Measurements from ENCODE around the gene MTARC2. TPM values are rescaled to one million over a fixed set of nuclear protein-coding genes. Genes with fewer than 3 reads are reported as not detected.

The MTARC2 gene
- total and polyA plus RNA-seq, 9 donors: 12.8 to 80.2 (median 23.6) TPM

DNA sequence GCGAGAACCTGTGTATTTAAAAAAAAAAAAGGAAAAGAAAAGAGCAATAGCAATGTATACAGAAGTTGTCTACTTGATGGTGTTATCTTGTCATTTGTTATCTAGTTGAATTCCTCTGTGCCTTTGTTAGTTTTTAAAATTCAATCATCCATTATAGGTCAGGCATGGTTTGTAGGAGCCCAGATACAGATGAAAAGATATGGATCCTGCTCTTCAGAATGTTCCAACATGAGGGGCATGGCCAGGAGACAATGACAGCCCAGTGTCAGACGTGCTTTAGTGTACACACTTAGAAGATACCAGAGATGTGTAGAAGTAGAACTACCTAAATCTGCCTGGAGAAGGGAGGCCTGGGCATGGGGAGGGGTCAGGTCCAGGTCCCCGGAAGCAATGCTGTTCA is 16.6 kb downstream of the MTARC2 start:
- Histone ChIP-seq H3K27me3 (no peaks in the 10 kb centered on the region), H3K27ac (no peak overlapping the region), H3K4me3 (no peak overlapping the region), H3K9me3 (no peaks in the 10 kb centered on the region), H3K36me3 (no peaks in the 10 kb centered on the region), H3K4me1 (ENCODE audit: insufficient read depth) (peaks cover 7% of the 10 kb centered on the region)
- intact Hi-C loops (cut with DNase I): no loop called here
- TF ChIP-seq, protein P1, sequence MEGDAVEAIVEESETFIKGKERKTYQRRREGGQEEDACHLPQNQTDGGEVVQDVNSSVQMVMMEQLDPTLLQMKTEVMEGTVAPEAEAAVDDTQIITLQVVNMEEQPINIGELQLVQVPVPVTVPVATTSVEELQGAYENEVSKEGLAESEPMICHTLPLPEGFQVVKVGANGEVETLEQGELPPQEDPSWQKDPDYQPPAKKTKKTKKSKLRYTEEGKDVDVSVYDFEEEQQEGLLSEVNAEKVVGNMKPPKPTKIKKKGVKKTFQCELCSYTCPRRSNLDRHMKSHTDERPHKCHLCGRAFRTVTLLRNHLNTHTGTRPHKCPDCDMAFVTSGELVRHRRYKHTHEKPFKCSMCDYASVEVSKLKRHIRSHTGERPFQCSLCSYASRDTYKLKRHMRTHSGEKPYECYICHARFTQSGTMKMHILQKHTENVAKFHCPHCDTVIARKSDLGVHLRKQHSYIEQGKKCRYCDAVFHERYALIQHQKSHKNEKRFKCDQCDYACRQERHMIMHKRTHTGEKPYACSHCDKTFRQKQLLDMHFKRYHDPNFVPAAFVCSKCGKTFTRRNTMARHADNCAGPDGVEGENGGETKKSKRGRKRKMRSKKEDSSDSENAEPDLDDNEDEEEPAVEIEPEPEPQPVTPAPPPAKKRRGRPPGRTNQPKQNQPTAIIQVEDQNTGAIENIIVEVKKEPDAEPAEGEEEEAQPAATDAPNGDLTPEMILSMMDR (IDR thresholded peaks at IDR 0.05): no peak
- no peak for TF ChIP-seq POLR2A (IDR thresholded peaks at IDR 0.05)
- no peak for TF ChIP-seq EP300 (IDR thresholded peaks at IDR 0.05)
- WGBS, 3 donors: 94 to 98% (median 98%) methylated on average over 3 of the region's 3 CpGs
- DNase-seq: no peak

DNA sequence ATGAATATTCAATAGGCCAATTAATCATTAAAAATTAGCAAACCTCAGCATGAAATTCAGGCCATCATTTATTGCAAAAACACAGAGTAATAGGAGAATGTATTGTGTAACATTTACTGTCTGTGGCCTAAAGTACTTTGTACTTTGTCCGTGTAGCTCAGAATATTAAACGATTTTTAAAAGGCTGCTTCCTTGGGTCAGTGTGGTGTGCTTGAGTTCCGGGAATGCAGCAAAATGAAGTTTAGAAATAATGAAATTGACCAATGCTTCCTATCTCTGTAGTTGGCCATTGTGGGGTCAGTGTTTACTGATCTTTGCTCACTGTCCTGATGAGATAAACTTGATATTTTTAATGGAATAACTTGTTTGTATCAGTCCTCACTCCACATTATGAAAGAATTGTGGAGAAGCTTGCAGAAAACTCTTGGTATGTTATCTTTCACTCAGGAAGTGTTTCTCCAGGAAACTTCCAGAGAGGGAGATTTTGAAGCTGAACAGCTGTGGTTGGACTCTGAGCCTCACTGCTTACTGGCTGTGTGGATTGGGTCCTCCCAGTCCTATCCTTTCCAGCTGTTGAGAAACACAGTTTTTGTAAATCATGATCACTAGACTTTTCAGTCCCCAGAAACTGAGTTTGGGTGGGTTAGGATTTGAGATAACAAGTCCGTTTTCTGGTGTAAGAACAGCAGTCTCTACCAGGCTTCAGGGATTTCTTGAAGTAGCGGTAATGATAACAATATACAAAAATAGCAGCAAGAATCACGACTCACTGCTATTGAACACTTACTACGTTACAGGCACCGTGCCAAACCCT is 19.4 kb downstream of the MTARC2 start:
- no peaks in the 10 kb centered on the region for H3K36me3 ChIP-seq
- H3K9me3 ChIP-seq: no peaks in the 10 kb centered on the region
- peak in 2 of 5 donors; percentile 48 to 64 for DNase-seq

DNA sequence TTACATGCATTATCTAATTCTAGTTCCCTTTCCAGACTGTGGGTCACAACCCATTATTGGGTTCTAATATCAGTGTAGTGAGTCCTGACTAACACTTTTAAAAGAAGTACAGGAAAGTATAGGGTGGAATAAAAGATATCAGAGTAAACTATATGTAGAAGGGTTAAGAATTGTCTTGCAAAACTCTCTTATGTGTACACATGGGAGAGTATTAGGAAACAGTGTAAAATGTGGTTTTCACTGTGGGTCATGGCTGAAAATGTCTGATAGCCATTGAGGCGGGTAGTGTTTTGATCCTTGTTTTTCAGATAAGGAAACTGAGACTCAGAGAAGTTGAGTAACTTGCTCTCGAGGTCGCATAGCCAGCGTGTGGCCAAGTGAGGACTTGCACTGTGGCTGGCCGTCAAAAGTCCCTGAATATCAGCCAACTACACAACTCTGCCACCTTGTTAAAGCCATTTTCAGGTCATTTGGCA is 20.0 kb downstream of the MTARC2 start:
- Histone ChIP-seq H3K4me1 (ENCODE audit: insufficient read depth) (peaks cover 7% of the 10 kb centered on the region), H3K36me3 (no peaks in the 10 kb centered on the region), H3K9me3 (no peaks in the 10 kb centered on the region), H3K27me3 (no peaks in the 10 kb centered on the region), H3K27ac (peak overlapping the region in 1 of 2 donors; percentile 28), H3K4me3 (no peak overlapping the region)
- TF ChIP-seq POLR2A (IDR thresholded peaks at IDR 0.05) (no peak), EP300 (IDR thresholded peaks at IDR 0.05) (no peak)
- TF ChIP-seq, protein P1 (IDR thresholded peaks at IDR 0.05): no peak
- DNase-seq: no peak
- intact Hi-C loops (cut with DNase I): no loop called here
- 39 to 68% (median 57%) methylated on average over 5 of the region's 5 CpGs for WGBS, 3 donors

More for the DNA sequence above, 19.4 kb downstream of the MTARC2 start:
- peak overlapping the region in 1 of 2 donors; percentile 28 for H3K27ac ChIP-seq
- no peak overlapping the region for H3K4me3 ChIP-seq
- TF ChIP-seq EP300 (IDR thresholded peaks at IDR 0.05) (no peak), POLR2A (IDR thresholded peaks at IDR 0.05) (no peak)
- TF ChIP-seq, protein P1 (IDR thresholded peaks at IDR 0.05): no peak
- H3K4me1 ChIP-seq (ENCODE audit: insufficient read depth): peaks cover 7% of the 10 kb centered on the region
- no peaks in the 10 kb centered on the region for H3K27me3 ChIP-seq
- intact Hi-C loops (cut with DNase I): no loop called here
- 8 to 15% (median 10%) methylated on average over 8 of the region's 8 CpGs for WGBS, 3 donors

DNA sequence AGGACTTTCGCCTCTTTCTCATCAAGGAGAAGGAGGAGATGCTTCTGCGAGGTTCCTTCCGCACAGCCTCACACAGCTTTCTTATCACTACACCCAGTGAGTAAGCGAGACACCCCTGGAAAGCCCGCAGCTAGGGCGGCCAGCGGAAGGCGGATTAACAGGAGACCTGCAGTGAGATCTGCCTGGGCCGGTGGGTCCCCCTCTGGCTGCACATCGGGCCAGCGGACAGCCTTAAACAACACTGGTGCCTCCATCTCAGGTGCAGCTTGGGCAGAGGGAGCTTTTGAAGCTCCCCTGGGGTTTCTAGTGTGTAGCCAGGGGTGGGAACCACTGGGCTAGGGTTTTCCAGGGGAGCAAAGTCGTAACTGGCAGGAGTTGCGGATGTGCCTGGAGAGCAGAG is 21.1 kb downstream of the MTARC2 start:
- no peak for DNase-seq
- Histone ChIP-seq H3K27ac (no peak overlapping the region), H3K27me3 (no peaks in the 10 kb centered on the region), H3K4me3 (no peak overlapping the region), H3K9me3 (no peaks in the 10 kb centered on the region), H3K4me1 (ENCODE audit: insufficient read depth) (peaks cover 7% of the 10 kb centered on the region), H3K36me3 (no peaks in the 10 kb centered on the region)
- TF ChIP-seq POLR2A (IDR thresholded peaks at IDR 0.05) (no peak), EP300 (IDR thresholded peaks at IDR 0.05) (no peak)
- TF ChIP-seq, protein P1 (IDR thresholded peaks at IDR 0.05): no peak
- 95 to 97% (median 96%) methylated on average over 13 of the region's 13 CpGs for WGBS, 3 donors
- intact Hi-C loops (cut with DNase I): no loop called here
